ENCODE data around the gene ERC2.

Gene ERC2

DNA sequence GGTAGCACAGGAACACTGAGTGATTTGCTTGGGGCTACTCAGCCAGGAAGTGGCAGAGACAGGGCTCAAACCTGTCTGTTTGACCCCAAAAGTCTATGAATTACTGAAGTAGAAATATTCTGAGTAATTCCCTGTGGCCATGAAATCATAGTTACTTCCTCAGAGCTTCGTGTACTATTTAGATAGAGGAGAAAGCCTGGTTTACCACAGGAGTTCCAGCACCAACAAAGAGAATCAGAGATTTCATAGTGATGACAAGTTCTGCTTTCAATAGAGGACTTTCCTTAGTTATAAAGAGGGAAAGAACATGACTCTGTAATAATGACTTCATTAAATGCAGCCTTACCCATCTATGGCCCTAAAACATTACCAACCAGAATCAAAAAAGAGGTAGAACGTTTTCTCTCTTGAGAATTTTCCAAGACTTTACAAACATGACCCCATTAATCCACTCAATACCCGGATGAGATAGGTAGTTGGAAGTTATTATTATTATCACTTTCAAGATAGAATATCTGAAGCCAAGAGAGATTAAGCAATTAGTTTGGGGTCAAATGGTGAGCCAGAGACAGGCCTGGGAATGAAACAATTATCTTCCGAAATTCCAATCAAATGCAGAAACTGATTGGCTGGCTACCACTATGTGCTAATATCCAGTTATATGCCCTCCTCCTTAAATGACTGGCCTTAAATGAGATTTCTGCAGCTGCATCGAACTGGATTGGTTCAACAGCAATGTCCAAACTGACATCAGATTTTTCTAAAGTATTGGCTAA lies 967.5 kb downstream of the ERC2 start:
- DNase-seq = no peak

DNA sequence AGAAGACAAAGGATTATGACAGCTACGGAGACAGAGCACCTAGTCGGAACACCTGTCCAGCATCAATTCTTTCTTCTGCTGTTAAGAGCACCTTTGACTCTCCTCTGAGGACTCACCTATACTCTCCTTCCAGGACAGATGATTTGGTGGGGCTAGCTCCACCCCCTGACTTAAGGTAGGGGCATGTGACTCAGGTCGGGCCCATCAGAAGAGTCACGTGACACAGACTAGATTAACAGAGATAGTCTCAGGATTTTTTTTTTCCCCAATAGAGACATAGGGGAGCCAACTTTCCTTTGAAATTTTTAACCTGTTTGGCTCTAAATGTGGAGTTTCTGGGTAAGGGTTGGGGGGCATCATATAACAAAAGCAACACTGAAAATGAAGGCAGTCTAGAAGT lies 969.7 kb downstream of the ERC2 start:
- no peak for DNase-seq

DNA sequence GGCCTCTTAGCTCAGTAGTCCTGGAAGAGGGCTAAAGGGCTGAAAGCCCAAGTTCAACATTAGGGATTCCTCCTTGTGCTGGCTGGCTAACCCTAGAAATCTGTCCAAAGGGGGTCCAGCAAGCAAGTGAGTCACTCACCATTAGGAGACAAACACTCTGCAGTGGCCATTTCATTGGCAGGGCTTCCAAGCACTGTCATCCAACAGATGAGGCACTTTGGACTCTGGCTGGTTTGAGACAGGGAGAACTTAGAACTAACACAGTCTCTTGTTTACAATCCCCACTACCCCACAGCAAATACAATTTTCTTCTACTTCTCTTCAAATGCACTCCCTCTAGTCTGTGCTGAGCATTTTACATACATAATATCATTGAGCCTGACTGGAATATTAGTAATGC lies 971.0 kb downstream of the ERC2 start:
- no peak for DNase-seq

DNA sequence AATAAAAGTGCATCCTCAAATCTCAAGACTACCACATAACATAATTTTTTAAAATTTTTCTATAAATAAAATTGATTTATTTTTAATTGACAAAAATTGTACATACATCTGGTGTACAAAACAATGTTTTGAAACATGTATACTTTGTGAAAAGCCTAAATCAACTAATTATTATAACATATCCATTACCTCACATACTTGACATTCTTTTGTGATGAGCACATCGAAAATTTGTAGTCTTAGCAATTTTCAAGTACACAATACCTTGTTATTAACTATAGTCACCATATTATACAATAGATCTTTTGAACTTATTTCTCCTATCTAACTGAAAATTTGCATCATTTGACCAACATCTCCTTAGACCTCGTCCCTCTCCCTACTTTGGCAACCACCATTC lies 973.3 kb downstream of the ERC2 start:
- DNase-seq = no peak

DNA sequence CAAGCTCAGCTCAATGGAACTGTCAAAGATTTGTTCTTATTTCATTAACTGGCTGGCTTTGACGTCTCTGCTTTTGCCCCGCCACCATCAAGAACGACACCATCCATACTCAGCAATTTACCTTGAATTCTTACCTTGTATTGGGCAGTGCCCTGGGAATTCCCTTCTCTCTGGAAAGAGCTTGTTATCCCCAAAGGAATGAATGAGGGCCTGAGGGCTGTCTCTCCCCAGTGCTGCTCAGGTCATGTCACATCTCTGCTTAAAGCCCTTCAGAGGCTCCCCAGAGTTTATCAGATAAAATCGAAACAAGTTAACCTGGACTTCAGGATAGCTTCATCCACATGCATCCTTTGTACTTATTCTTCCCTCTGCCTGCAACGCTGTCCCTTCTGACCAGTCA lies 975.3 kb downstream of the ERC2 start:
- DNase-seq = no peak

DNA sequence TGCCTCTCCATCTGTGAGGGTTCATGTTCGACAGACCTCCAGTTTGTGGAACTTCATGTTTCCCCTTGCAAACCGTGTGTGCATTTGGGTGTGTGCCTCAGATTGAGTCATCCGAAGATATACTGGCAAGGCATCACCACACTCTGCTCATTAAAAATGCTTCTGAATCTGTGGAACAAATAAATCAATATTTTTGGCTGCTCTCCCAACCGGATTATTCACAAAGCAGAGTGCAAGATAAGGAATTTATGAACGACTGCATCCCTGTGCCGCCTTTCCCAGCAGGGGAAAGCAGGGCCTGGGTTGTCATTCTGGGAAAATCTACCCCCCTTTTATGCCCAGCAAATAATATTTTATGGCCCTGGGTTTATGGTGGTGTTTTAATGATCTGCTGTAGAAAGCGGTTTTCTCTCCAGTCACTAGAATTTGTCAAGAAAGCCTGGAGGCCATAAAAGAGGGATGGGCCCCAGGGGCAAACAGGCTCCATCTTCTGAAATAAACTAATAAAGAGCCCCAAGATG lies 976.9 kb downstream of the ERC2 start:
- peak; percentile 29 for DNase-seq

DNA sequence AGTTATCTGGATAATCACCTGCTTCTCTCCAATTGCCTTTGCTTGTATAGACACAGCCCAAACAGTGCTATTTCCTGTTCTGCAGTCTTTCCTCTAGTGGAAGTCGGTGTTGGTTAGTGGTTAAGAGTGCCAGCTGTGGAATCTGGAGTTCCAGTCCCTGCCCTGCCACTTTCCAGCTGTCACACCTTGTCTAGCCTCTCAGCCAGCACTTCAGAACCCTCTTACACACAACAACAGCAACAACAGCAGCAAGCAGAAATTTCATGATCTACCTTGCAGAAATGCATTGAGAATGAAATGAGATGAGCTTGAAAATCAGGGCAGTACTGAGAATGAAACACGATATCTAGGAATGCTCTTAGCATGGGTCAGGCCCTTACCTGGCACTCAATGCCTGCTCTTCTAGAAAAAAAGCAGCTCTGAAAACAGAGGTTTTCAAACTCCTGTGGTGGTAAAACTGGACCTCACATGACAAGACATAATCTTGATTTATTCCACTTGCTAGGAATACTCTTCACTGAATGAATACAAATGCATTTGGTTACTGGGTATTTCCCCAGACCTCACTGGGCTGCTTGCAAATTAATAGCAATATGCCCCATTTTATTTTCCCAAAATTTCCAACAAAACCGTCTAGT lies 977.9 kb downstream of the ERC2 start:
- DNase-seq = peak; percentile 31

DNA sequence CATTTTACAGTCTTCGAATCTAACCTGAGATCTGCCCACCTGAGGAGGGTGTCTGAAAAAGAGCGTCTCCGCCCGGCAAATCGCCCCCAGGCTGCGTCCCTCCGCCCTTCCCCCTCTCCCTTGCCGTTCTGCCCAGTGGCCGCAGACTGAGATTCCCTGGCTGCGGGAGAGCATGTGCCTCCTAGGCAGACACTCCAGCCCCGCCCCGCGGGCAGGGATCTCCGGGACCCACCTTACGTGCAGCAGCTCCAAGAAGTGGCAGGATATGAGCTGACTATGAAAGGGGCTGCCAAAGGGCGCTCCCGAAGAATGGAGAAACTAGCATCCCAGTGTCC lies 978.5 kb downstream of the ERC2 start:
- DNase-seq = peak; percentile 50

DNA sequence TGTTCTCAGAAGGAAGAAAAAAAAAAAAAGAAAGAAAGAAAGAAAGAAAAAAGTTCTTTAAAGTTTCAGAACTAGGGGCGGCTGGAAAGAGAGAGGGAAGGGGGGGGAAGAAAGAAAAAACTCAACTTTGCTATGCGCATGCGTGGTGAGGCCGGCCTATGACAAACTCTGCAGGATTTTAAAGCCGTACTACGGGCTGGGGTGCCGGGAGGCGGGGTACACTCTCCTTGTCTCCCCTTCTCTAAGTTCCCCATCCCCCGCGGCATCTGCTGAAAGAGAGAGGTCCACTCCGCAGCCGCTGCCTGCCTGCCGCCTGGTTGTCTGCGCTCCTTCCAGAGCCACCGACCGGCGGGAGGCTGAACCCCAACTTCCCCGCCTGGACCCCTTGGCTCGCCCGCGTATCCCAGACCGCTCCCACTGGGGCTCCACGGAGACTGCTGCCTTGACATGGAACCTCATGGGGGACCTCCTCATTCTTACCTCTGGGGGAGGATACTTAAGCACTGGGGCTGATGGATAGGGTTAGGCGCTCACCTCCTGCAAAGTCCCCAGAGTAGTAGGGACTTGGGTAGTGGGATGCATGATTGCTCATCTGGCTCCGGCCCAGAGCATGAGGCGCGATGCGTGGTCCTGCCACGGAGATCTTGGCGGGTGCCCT lies 979.7 kb downstream of the ERC2 start:
- DNase-seq = peak; percentile 30

DNA sequence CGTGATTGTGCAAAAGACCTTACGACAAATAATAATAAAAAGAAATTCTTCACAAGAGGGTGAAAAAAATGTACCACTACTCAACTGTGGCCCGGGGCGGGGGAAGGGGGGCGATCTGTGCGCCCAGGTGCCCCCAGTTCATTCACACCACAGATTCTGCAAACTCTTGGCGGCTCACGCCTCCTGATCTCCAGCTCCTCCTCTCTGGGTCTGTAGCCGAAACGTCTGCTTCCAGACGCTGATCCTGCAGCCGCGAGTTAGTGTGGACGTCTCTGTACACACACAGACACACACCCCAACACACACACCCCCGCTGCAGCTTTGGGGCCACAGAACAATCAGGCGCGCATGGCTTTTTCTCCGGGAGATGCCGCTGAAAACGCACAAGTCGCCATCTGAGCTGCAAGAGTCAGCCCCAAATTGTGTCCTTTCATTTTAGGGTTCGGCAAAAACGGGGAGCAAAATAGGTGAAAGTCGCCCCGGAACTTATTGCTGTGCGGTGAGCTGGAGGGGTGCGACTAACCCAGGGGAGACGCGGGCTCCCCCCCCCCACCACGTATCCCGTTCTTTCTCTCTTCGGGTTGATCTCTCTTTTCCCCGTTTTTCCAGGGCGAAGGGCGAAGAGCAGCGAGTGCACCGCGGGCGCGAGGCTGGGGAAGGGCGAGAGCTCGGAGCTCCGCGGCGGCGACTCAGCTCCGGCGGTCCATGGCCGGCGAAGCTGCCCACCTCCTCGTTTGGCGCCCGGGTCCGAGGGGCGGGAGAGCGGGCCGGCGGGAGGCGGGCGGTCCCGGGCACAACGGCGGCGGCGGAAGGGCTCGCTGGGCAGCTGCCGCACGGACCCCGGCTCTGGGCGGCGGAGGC lies 980.7 kb downstream of the ERC2 start:
- DNase-seq = peak; percentile 60

DNA sequence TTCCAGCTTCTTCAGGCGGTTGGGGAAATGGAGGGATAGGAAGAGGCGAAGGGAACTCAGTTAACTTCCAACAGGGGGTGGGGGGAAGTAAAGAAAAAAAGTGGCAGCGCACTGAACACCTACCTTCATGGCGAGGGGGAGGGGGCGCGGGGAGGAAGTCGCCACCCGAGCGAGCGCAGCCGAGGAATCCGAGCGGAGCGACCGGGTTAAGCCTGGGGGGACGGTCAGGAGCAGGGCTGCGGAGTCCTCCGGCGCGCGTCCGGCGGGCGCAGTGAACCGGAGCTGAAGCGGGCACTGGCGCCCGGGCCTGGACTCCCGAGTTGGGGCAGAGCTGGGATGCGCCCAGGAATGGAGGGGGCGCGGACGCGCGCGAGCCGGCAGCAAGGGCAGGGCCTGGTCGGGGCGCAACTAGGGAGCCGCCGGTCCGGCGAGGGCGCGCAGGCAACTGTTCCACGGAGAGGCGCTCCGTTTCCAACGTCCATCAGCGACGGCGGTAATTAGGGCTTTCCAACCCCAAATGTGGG lies 981.3 kb downstream of the ERC2 start, which contains the start of gene WNT5A:
Gene WNT5A, minus strand, starts transcription at position 450 of the 524 bp plus-strand sequence. Its CDS starts 321 bp downstream, at position 129.
- peak; percentile 62 for DNase-seq

DNA sequence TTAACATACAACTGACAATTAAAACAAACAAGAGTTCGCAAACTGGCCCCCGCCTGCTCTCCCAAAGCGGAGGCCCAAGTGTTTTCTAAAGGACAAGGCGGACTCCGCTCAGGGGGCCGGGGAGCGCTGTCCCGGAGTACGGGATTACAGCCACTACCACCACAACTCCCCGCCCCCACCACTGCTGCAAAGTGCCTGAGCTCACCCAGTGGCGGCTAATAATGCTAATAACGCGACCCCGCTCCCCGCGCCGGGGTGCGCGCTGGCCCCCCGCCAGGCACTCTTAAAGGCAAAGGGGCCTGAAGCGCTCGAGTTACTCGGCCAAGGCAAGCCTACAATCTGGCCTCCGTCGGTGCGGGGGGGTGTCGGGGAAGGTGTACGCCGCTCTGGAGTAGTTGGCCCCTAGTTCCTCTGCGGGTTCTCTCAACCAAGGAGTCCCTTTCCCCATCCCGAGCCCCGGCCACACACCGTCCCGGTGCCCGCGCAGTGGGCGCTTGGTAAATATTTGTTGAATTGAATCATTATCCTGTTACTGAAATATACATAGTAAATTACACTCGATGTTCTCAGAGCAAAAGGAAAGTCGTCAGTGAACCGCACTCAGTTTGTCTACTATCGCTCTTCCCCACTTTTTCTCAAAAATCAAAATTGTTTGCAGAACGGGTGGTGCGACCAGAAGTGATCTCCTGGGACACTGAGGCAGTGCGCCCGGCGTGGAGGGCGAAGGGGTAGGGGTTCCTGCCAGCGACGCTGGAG lies 982.0 kb downstream of the ERC2 start:
- peak; percentile 54 for DNase-seq

DNA sequence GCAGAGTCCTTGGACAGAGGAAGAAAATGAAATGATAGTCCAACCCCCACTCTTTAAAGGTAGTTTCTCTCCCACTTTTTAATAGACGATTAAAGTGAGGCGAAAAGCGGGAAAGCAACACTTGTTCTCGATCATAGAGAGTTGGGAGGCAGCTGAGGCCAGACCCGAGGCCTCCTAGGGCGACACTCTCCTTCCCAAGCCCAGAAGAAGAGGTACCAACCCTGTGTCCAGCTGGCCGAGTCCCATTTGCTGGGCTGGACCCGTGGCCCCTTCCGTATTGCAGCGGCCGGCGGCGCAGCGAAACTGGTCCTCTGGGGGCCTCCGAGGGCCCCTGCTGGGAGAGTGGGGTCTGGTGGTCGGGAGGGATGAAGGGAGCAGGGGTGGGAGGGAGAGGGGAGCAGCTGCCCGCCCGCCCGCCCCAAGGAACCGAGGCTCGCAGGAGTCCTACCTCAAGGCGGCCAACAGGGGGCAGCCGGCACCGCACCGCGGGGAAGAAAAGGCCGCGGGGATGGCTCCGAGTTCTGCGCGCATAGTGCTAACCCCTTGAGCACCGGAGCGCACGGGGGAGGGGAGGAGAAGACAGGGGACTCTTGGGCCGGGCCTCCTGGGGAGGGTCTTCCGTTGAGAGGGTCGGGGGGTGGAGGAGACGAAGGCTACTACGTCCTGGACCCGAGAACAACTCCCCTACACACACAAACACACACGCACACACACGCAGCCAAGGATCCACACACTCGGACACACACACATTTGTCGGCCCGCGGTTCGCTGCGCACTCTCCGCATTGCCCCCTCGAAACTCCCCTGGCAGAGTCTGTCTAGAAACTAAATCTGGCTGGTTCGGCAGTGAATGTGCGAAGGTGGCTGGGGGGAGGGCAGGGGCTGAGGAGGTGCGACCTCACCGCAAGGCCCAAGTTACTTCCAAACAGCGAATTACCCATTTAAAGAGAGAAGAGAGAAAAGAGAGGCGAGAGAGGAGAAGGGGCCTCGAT lies 983.2 kb downstream of the ERC2 start:
- DNase-seq = peak; percentile 77

DNA sequence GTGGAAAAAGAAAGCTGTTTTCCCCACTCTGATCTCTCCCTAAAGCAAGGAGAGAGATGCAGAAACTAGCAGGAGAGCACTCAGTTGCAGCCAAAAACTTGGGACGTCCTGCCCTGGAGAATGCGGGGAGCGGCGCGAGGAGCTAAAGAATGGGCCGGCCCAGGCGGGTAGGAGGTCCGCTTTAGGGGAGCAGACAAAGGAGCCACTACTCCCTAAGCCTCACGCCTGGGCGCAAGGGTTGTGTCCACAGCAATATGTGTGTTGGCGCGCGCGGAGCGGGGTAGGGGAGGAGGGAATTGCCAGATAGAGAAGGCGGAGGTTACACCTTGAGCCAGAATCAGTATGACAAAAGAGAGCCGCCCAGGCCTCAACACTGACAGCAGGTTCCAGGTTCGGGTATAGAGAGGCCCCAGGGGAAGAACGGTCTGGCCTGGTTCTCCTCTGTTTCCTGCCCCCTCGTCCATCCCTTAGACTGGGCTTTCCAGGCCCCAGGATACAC lies 984.0 kb downstream of the ERC2 start:
- no peak for DNase-seq

DNA sequence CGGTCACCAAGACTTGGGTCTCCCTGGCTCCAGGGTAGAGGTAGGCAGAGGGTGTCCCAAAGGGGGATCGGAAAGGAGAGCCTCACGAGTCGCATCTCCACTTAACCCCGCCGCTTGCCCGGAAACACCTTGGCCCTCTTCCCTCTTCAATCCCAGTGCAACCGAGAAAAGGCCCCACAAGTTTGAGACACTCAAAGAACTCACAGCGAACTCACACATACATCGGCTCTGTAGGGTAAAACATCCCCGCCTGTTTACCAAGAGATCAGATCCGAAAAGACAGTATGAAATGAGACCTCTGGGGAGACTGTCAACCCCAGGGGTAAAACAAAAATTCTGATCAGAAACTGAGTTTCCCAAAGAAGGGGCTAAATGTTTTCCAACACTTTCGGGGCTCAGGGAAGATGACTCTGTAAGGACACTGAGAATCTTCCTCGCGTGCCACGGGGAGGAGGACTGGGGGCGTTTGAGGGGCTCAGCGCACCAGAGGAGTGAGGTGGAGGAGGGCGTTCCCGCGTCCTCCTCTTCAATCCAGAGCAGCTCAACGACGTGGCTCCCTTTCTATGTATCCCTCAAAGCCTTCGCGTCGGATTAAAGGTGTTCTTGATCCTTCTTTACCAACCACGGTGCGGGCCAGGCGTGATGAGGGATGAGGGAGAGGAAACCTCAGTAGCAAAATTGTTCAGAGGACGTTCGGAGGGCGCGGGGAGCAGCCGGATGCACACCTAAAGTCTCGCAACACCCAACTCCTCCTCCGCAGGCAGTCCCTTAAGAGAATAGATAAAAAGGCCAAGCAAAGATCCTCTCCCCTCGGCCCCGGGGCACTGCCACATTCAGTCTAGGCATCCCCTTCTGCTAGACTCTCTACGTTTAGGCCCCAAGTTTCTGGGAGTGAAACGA lies 984.8 kb downstream of the ERC2 start:
- DNase-seq = no peak

DNA sequence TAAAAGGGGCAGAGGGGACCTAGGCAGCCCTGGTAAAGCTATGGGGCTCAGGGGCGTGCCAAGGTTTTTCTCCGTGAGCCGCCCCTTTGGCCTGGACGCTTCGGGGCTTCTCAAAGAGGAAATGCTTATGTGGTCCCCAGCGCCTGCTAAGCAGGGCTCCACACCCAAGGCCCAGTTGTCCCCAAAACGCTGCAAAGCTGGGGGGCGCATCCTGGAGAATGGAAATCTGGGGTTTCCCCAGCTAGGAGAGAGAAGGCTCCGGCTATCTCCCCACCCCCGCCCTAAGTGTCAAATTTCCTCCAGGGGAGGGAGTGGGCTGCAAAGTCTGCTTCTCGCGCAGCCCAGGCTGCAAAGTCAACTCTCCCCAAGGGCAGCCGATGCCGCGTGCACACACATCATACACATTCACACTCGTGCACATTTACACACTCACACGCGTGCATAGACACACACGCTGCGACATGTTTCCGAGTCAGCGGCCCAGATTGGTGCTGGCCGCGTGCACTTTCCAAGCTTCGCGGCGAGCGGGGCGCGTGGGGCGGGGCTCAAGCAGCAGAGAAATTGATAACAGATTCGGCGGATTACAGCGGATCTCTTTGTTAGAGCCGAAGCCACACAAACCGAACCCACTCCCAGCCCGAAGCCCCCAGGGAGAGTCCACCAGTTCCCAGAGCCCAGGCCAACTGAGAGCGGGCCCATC lies 985.6 kb downstream of the ERC2 start:
- DNase-seq = no peak

DNA sequence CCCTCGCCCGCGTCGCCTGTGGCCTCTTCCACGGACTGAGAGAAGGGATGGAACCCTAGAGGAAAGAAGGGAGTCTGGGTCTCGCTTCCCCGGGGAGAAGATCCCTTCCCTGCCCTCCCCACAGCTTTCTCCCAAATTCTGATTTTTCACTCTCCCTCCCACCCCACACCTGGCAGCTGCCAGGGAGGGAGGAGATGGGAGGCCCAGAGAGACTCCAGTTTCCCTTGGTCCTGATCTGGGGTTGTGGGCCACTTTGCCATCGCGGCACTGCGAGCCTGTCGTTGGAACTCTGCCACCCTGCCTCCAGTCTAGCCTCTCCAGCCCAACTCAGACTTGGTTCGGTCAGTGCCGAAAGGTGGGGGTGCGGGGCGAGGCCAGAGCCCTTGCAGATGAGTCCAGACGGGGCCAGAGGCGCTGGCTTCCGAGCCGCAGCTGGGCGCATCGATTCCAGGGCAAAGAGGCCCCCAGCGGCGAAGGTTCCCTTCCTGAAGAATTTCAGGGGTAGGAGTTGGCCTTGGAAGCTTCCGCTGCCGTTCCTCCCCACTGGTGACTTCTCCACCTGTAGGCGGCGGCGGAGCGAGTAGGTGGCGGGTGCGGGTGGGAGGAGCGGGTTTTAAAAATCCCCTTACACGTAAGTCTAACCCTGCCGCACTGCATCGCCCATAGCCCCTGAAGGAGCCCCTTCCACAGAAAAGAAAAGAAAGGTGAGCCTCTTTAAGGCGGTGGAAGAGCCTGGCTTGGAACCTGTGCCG lies 986.3 kb downstream of the ERC2 start:
- DNase-seq = no peak
